HepG2 (cell line): ENCODE measurements around the gene RGL3. TPM values are rescaled to one million over a fixed set of nuclear protein-coding genes. Genes with fewer than 3 reads are reported as not detected.

Experiments used
- ATAC-seq: fragments of 200-7000 bp; cut with Tn5 transposase; 3 replicates; pipeline ENCODE4 v1.9.1; 2020; ENCODE audit warnings: mild to moderate bottlenecking, moderate library complexity
- BruUV-seq: library from RNA; stranded (reverse); fragments of 400-500 nt; replicated peaks from 2 replicates; lab custom pipeline; 2021; lab: Mats Ljungman, UMichigan
- CTCF ChIA-PET: fragments of 300-600 bp; formaldehyde crosslinking; extraction: SDS; loops from one replicate; lab custom pipeline; 2021; ENCODE audit warnings: low total read pairs, inconsistent platforms, low intra/inter-chr PET ratio; lab: Yijun Ruan, JAX
- POLR2A ChIA-PET: fragments of 350-600 bp; sonication (Branson Sonifier 250); formaldehyde crosslinking; loops from one replicate; lab custom pipeline; 2020; ENCODE audit warnings: antibody characterized with exemption, inconsistent platforms; lab: Yijun Ruan, JAX
- DNase-seq: peaks from one replicate; pipeline ENCODE4 v3.0.0-alpha.2; 2015; ENCODE audit warnings: low spot score
- FAIRE-seq: peaks from 3 replicates; lab custom pipeline; 2011; peaks lifted over from hg19 to GRCh38; lab: Jason Lieb, UNC
- H2AFZ ChIP-seq: one replicate; pipeline ENCODE4 v1.6.1; 2011; ENCODE audit warnings: low read length, inconsistent platforms
- H3K27ac ChIP-seq: fragments of 300-600 bp; 3 replicates; pipeline ENCODE4 v1.8.0; 2011; ENCODE audit warnings: mixed run types, mild to moderate bottlenecking, mixed read lengths, low read length, inconsistent platforms; ENCODE audit not compliant: insufficient read depth; ENCODE audit errors: extremely low read length
- H3K27me3 ChIP-seq, 2 experiments: fragments of 200-600 bp in 1 of 2; 2 replicates in 1 of 2; 3 replicates in 1 of 2; pipeline versions ENCODE4 v1.6.0 to v1.8.0; 2011; ENCODE audit warnings: low read length in 2 of 2, mild to moderate bottlenecking in 2 of 2, moderate library complexity in 2 of 2, inconsistent platforms in 1 of 2; ENCODE audit not compliant: insufficient read depth in 2 of 2, control insufficient read depth in 1 of 2
- H3K36me3 ChIP-seq, 2 experiments: fragments of 200-600 bp in 1 of 2; replicated peaks in 1 of 2; 2 replicates in 1 of 2; 3 replicates in 1 of 2; pipeline versions ENCODE4 v1.5.1 to v1.8.0; 2011; ENCODE audit warnings: low read length in 2 of 2, inconsistent platforms in 1 of 2; ENCODE audit not compliant: insufficient read depth in 2 of 2, control insufficient read depth in 1 of 2
- H3K4me1 ChIP-seq: 2 replicates; pipeline ENCODE4 v1.5.1; 2012; ENCODE audit warnings: low read length, inconsistent platforms; ENCODE audit not compliant: insufficient read depth
- H3K4me2 ChIP-seq: 2 replicates; pipeline ENCODE4 v1.6.0; 2011; ENCODE audit warnings: low read depth, low read length, inconsistent platforms
- H3K4me3 ChIP-seq, 3 experiments: fragments of 200-600 bp in 1 of 3; sonication (generic), shearing (Covaris generic) in 1 of 3; replicated peaks in 1 of 3; 2 replicates each; pipeline ENCODE4 v1.5.1; 2011 to 2016; ENCODE audit warnings: low read length in 3 of 3, inconsistent platforms in 2 of 3, low read depth in 2 of 3, mild to moderate bottlenecking in 2 of 3, control low read depth in 1 of 3, mixed read lengths in 1 of 3; ENCODE audit not compliant: insufficient read depth in 1 of 3
- H3K79me2 ChIP-seq: one replicate; pipeline ENCODE4 v1.6.1; 2011; ENCODE audit warnings: low read length, inconsistent platforms; ENCODE audit not compliant: insufficient read depth
- H3K9ac ChIP-seq: 2 replicates; pipeline ENCODE4 v1.6.0; 2011; ENCODE audit warnings: mild to moderate bottlenecking, low read depth, low read length, inconsistent platforms; ENCODE audit not compliant: insufficient read depth
- H3K9me3 ChIP-seq: 2 replicates; pipeline ENCODE4 v1.5.1; 2012; ENCODE audit warnings: mild to moderate bottlenecking, low read length
- H4K20me1 ChIP-seq: 2 replicates; pipeline ENCODE4 v1.6.0; 2011; ENCODE audit warnings: inconsistent platforms, mild to moderate bottlenecking, low read length, moderate library complexity; ENCODE audit not compliant: insufficient read depth
- AGO2 ChIP-seq: fragments of 200-400 bp; formaldehyde crosslinking; optimal IDR thresholded peaks from 2 replicates; pipeline ENCODE3; 2017; ENCODE audit warnings: mild to moderate bottlenecking, low read depth, low read length, moderate library complexity
- ARNT2 ChIP-seq: sonication (generic); formaldehyde crosslinking; IDR thresholded peaks from 2 replicates; pipeline ENCODE4 v1.8.0; 2022; ENCODE audit warnings: mild to moderate bottlenecking, low read depth, missing genetic modification reagents, moderate library complexity
- BHLHE40 ChIP-seq: IDR thresholded peaks from 2 replicates; pipeline ENCODE4 v1.6.1; 2011; ENCODE audit warnings: low read length, improper control_type of control experiment
- ELF3 ChIP-seq: IDR thresholded peaks from 2 replicates; pipeline ENCODE4 v1.6.1; 2016; ENCODE audit warnings: missing genetic modification reagents, missing compliant biosample characterization
- FOXJ3 ChIP-seq: sonication (generic); formaldehyde crosslinking; IDR thresholded peaks from 2 replicates; pipeline ENCODE4 v1.4.0; 2020; ENCODE audit warnings: missing genetic modification reagents, mild to moderate bottlenecking, borderline replicate concordance
- GZF1 ChIP-seq: sonication (generic); formaldehyde crosslinking; IDR thresholded peaks from 2 replicates; pipeline ENCODE4 v1.5.1; 2020; ENCODE audit warnings: mild to moderate bottlenecking, missing genetic modification reagents
- HNRNPLL ChIP-seq: fragments of 200-400 bp; formaldehyde crosslinking; IDR thresholded peaks from 2 replicates; pipeline ENCODE4 v1.6.1; 2017; ENCODE audit warnings: mild to moderate bottlenecking, low read depth, low read length; ENCODE audit not compliant: poor library complexity, severe bottlenecking
- HOXD1 ChIP-seq: sonication (generic); formaldehyde crosslinking; IDR thresholded peaks from 2 replicates; pipeline ENCODE4 v1.5.0; 2020; ENCODE audit warnings: missing genetic modification reagents
- NFYC ChIP-seq: IDR thresholded peaks from 2 replicates; pipeline ENCODE4 v1.6.1; 2016; ENCODE audit warnings: missing genetic modification reagents, missing compliant biosample characterization
- NR2F2 ChIP-seq: IDR thresholded peaks from 2 replicates; pipeline ENCODE4 v1.6.1; 2012; ENCODE audit warnings: low read depth, inconsistent platforms, borderline replicate concordance
- NR2F6 ChIP-seq, 2 experiments: IDR thresholded peaks; 2 replicates each; pipeline ENCODE4 v1.6.1; 2016; ENCODE audit warnings: antibody characterized with exemption in 1 of 2, mild to moderate bottlenecking in 1 of 2
- RORA ChIP-seq: sonication (generic); formaldehyde crosslinking; IDR thresholded peaks from 2 replicates; pipeline ENCODE4 v1.5.0; 2020; ENCODE audit warnings: mild to moderate bottlenecking, missing genetic modification reagents, moderate library complexity
- TBL1XR1 ChIP-seq: fragments of 150-350 bp; IDR thresholded peaks from 2 replicates; pipeline ENCODE4 v1.6.1; 2014; ENCODE audit warnings: borderline replicate concordance, low read length; ENCODE audit not compliant: partially characterized antibody
- ZFYVE20 ChIP-seq: sonication (generic); formaldehyde crosslinking; IDR thresholded peaks from 2 replicates; pipeline ENCODE4 v1.8.0; 2023; ENCODE audit warnings: low read depth, mild to moderate bottlenecking, moderate library complexity, missing genetic modification reagents, borderline replicate concordance
- ZMAT5 ChIP-seq: sonication (generic); formaldehyde crosslinking; IDR thresholded peaks from 2 replicates; pipeline ENCODE4 v1.5.0; 2020; ENCODE audit warnings: mild to moderate bottlenecking, low read depth, missing genetic modification reagents, borderline replicate concordance
- ZNF326 ChIP-seq: sonication (generic); formaldehyde crosslinking; IDR thresholded peaks from 2 replicates; pipeline ENCODE4 v1.4.0; 2020; ENCODE audit warnings: missing genetic modification reagents, borderline replicate concordance
- ZNF543 ChIP-seq: sonication (generic); formaldehyde crosslinking; IDR thresholded peaks from 2 replicates; pipeline ENCODE4 v1.4.0; 2020; ENCODE audit warnings: mild to moderate bottlenecking, missing genetic modification reagents
- ZNF552 ChIP-seq: sonication (generic); formaldehyde crosslinking; IDR thresholded peaks from 2 replicates; pipeline ENCODE4 v1.9.0; 2022; ENCODE audit warnings: missing genetic modification reagents, mild to moderate bottlenecking, borderline replicate concordance
- ZNF564 ChIP-seq: sonication (generic); formaldehyde crosslinking; IDR thresholded peaks from 2 replicates; pipeline ENCODE4 v1.8.1; 2023; ENCODE audit warnings: mild to moderate bottlenecking, missing genetic modification reagents
- WGBS: methylation state at CpG from one replicate; pipeline ENCODE4 v1.1.6; 2017; ENCODE audit warnings: low lambda C conversion rate; 5-methylcytosine and 5-hydroxymethylcytosine counted together
- in situ Hi-C: cut with HindIII; loops from 2 replicates; pipeline ENCODE4 v1.10.0; 2017; ENCODE audit warnings: low pct_unique_long_range_greater_than_20kb; ENCODE audit not compliant: extremely low pct_ligation_motif_present
- intact Hi-C: fragments of 100-400 bp; cut with micrococcal nuclease; formaldehyde crosslinking; loops from one replicate; pipeline ENCODE4 v1.10.0; 2022; ENCODE audit not compliant: unreplicated experiment
- polyA plus RNA-seq, 8 experiments: library from polyadenylated mRNA; depleted of rRNA in 3 of 8; stranded (reverse) in 7 of 8; unstranded in 1 of 8; fragments of >200 nt; fragmentation: Illumina TruSeq in 4 of 8; extraction: Trizol in 4 of 8; gene quantifications; 2 replicates each; pipeline versions ENCODE4 v1.2.1 to v1.2.3, GENCODE V29; 2011 to 2016; ENCODE audit warnings: low read depth in 4 of 8, missing spikeins in 1 of 8, mixed read lengths in 1 of 8; ENCODE audit not compliant: insufficient read depth in 1 of 8
- total RNA-seq, 5 experiments: library from RNA; depleted of rRNA; stranded (reverse); fragments of >200 nt; fragmentation: Illumina TruSeq; extraction: Trizol; gene quantifications; 2 replicates each; pipeline ENCODE4 v1.2.3, GENCODE V29; 2016; ENCODE audit warnings: low read depth in 1 of 5
- TF ChIP-seq, protein P1 (sequence below): sonication (generic); formaldehyde crosslinking; conservative IDR thresholded peaks from 2 replicates; pipeline ENCODE4 v1.8.0; 2022; ENCODE audit warnings: mild to moderate bottlenecking, moderate library complexity, missing genetic modification reagents
- TF ChIP-seq, protein P2 (sequence below): sonication (generic); formaldehyde crosslinking; IDR thresholded peaks from 2 replicates; pipeline ENCODE4 v1.5.0; 2020; ENCODE audit warnings: missing genetic modification reagents

The RGL3 gene
- total and polyA plus RNA-seq, 2 of the 13 experiments (the other 11 are each of a cell fraction or from before 2014, with no cell fraction given), result 4.2 to 7.6 TPM

DNA sequence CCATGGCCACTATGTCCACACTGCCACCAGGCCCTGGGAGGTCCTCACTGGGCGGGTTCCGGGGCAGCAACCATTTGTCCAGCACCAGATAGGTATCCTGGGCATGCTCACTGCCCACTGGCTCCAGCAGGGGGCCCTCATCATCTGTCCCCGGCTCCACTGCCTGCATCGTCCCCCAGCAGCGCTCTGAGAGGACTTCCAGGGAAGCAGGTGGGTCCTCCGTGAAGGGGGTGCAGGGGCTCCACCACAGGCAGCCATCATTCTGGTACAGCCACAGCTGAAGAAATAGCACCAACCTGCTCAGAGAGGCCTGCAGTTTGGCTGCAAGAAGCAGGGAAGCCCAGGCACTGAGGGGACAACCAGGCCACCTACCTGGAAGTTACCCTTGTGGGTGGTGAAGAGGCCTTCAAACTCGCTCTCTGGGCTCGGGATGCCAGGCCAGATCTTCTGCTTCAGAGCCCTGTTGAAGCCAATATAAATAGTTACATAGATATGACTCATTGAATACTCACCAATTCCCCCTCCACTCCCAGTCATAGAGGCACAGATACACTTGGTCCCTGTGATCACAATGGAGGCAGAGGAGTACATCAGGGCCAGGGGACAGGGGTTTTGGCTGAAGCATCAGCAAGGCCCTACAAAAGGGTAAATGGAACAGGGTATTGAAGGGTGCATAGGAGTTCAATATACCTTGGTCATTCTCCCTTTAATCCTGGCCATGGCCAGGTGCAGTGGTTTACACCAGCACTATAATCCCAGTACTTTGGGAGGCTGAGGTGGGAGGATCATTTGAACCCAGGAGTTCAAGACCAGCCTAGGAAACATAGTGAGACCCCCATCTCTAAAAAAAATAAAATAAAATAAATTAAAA lies 40.6 kb downstream of the RGL3 start:
- H3K36me3 ChIP-seq, result no peaks in the 10 kb centered on the region
- POLR2A ChIA-PET, result no interaction called here
- no peak overlapping the region for H3K4me3 ChIP-seq
- H3K27ac ChIP-seq, result no peak overlapping the region
- H2AFZ ChIP-seq, result no peak overlapping the region
- DNase-seq (peak; percentile 48), ATAC-seq (0 out of 3 replicates have a peak, but pooled peaks have one; percentile 3), FAIRE-seq (peak; percentile 36)
- CTCF ChIA-PET, result interaction anchor here (0.8 to 2.1 kb wide), 2 partner anchors 62 to 68 kb away, joined by 3 to 10 read pairs; no protein-coding TSS in a partner anchor
- in situ Hi-C loops, result no loop called here
- H3K79me2 ChIP-seq, result peaks cover 12% of the 10 kb centered on the region
- peaks cover 48% of the 10 kb centered on the region for H3K4me1 ChIP-seq
- H3K4me2 ChIP-seq, result no peak overlapping the region
- BruUV-seq, result no TSS peak
- intact Hi-C loops, result loop anchor here (1.0 to 2.0 kb wide), 2 partner anchors 68 to 104 kb away; no protein-coding TSS in a partner anchor
- H3K9ac ChIP-seq, result no peak overlapping the region
- H3K27me3 ChIP-seq, result no peaks in the 10 kb centered on the region; a peak in 1 of 5 replicates
- WGBS, result no CpG with 5 or more reads among the region's 8 CpGs
- H3K9me3 ChIP-seq, result no peaks in the 10 kb centered on the region
- no peaks in the 10 kb centered on the region for H4K20me1 ChIP-seq
- TF ChIP-seq, protein P1, sequence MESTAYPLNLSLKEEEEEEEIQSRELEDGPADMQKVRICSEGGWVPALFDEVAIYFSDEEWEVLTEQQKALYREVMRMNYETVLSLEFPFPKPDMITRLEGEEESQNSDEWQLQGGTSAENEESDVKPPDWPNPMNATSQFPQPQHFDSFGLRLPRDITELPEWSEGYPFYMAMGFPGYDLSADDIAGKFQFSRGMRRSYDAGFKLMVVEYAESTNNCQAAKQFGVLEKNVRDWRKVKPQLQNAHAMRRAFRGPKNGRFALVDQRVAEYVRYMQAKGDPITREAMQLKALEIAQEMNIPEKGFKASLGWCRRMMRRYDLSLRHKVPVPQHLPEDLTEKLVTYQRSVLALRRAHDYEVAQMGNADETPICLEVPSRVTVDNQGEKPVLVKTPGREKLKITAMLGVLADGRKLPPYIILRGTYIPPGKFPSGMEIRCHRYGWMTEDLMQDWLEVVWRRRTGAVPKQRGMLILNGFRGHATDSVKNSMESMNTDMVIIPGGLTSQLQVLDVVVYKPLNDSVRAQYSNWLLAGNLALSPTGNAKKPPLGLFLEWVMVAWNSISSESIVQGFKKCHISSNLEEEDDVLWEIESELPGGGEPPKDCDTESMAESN (CRISPR knock-in tag), result 0 out of 2 replicates have a peak, but pooled peaks have one; percentile 40
- TF ChIP-seq GZF1 (CRISPR knock-in tag) (no peak), ZFYVE20 (no peak), ZNF326 (CRISPR knock-in tag) (no peak), TBL1XR1 (no peak), ZMAT5 (no peak), BHLHE40 (no peak), FOXJ3 (CRISPR knock-in tag) (no peak), ELF3 (CRISPR knock-in tag) (no peak), NFYC (CRISPR knock-in tag) (no peak), ARNT2 (CRISPR knock-in tag) (no peak), HOXD1 (CRISPR knock-in tag) (no peak), ZNF552 (no peak), HNRNPLL (peak; percentile 19), NR2F6 (IDR thresholded peaks at IDR 0.05) (no peak), NR2F6 (CRISPR knock-in tag; IDR thresholded peaks at IDR 0.05) (no peak), NR2F2 (no peak), ZNF564 (no peak), ZNF543 (CRISPR knock-in tag) (no peak), AGO2 (peak; percentile 41), RORA (CRISPR knock-in tag) (no peak)
- TF ChIP-seq, protein P2, sequence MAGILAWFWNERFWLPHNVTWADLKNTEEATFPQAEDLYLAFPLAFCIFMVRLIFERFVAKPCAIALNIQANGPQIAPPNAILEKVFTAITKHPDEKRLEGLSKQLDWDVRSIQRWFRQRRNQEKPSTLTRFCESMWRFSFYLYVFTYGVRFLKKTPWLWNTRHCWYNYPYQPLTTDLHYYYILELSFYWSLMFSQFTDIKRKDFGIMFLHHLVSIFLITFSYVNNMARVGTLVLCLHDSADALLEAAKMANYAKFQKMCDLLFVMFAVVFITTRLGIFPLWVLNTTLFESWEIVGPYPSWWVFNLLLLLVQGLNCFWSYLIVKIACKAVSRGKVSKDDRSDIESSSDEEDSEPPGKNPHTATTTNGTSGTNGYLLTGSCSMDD (CRISPR knock-in tag), result no peak
